ENCODE results near the gene IKBKE. TPM values are rescaled to one million over a fixed set of nuclear protein-coding genes. Genes with fewer than 3 reads are reported as not detected.

The IKBKE gene
- total RNA-seq, 2 donors from 2014 or later: 5.0 to 8.5 TPM

DNA sequence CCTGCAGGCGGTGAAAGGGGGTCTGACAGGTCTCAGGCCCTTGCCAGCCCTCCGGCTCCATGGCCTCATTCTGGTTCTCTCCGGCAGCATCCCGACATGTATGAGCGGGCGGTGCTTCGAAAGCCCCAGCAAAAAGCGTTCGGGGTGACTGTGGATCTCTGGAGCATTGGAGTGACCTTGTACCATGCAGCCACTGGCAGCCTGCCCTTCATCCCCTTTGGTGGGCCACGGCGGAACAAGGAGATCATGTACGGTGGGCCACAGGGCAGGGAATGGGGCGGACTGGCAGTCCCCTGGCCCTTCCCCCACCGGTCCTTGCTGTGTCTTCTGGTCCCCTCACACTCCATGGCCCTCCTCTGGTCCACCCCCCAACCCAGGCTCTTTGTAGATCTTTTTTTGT lies 6.3 kb downstream of the IKBKE start:
- DNase-seq: no peak
- no peak overlapping the region for H3K27ac Mint-ChIP-seq
- Histone ChIP-seq H3K4me1 (ENCODE audit: control insufficient read depth, insufficient read depth, low read length) (peaks cover 2% of the 10 kb centered on the region), H3K27ac (ENCODE audit: low read depth, low read length) (no peak overlapping the region), H3K27me3 (ENCODE audit: control insufficient read depth, insufficient read depth, low read length, poor library complexity, severe bottlenecking) (no peaks in the 10 kb centered on the region), H3K36me3 (ENCODE audit: control insufficient read depth, insufficient read depth, low read length) (no peaks in the 10 kb centered on the region), H3K4me3 (ENCODE audit: low read length) (no peak overlapping the region), H3K9me3 (ENCODE audit: control insufficient read depth, low read length) (no peaks in the 10 kb centered on the region), H3K9ac (ENCODE audit: extremely low read depth, low read length, poor library complexity, severe bottlenecking) (no peak overlapping the region)
- H3K9me3 Mint-ChIP-seq: no peaks in the 10 kb centered on the region
- peaks cover 21% of the 10 kb centered on the region for H3K4me1 Mint-ChIP-seq
- H3K27me3 Mint-ChIP-seq (ENCODE audit: insufficient read depth): no peaks in the 10 kb centered on the region
- TF ChIP-seq, protein P1, sequence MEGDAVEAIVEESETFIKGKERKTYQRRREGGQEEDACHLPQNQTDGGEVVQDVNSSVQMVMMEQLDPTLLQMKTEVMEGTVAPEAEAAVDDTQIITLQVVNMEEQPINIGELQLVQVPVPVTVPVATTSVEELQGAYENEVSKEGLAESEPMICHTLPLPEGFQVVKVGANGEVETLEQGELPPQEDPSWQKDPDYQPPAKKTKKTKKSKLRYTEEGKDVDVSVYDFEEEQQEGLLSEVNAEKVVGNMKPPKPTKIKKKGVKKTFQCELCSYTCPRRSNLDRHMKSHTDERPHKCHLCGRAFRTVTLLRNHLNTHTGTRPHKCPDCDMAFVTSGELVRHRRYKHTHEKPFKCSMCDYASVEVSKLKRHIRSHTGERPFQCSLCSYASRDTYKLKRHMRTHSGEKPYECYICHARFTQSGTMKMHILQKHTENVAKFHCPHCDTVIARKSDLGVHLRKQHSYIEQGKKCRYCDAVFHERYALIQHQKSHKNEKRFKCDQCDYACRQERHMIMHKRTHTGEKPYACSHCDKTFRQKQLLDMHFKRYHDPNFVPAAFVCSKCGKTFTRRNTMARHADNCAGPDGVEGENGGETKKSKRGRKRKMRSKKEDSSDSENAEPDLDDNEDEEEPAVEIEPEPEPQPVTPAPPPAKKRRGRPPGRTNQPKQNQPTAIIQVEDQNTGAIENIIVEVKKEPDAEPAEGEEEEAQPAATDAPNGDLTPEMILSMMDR (conservative IDR thresholded peaks at IDR 0.05): no peak
- peaks cover 36% of the 10 kb centered on the region for H3K36me3 Mint-ChIP-seq (ENCODE audit: low read depth)
- no peak overlapping the region for H3K4me3 Mint-ChIP-seq
- 93 to 97% methylated on average over 12 to 14 of the region's 14 CpGs for WGBS, 2 experiments (ENCODE audit: insufficient coverage in 1 of 2, insufficient read length in 1 of 2)

DNA sequence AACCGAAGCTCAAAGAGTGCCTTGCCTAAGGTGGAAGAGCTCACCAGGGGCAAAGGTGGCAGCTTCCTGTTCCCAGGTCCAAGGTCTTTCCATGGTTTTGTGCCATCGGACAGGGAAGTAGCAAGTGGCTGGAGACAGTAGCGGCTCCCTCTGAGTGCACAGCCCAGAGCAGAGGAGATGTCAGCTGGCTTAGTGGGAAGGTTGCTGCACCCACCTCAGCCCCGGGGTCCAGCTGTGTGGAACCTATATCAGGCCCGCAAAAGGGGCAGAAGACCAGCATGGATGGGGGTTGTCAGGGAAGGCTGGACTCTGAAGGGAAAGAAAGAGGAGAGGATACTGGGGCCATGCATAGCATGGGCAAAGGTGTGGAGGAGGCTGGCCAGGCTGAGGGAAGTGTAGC lies 6.8 kb downstream of the IKBKE start:
- no peaks in the 10 kb centered on the region for H3K9me3 ChIP-seq (ENCODE audit: control insufficient read depth, low read length)
- H3K27me3 ChIP-seq (ENCODE audit: control insufficient read depth, insufficient read depth, low read length, poor library complexity, severe bottlenecking): no peaks in the 10 kb centered on the region
- WGBS, 2 experiments (ENCODE audit: insufficient coverage in 1 of 2, insufficient read length in 1 of 2): 93% methylated on average over 2 to 5 of the region's 5 CpGs
- no peaks in the 10 kb centered on the region for H3K36me3 ChIP-seq (ENCODE audit: control insufficient read depth, insufficient read depth, low read length)
- DNase-seq: no peak
- H3K27ac ChIP-seq (ENCODE audit: low read depth, low read length): no peak overlapping the region
- Mint-ChIP-seq H3K4me3 (no peak overlapping the region), H3K27me3 (ENCODE audit: insufficient read depth) (no peaks in the 10 kb centered on the region), H3K9me3 (no peaks in the 10 kb centered on the region), H3K27ac (no peak overlapping the region), H3K4me1 (peaks cover 20% of the 10 kb centered on the region), H3K36me3 (ENCODE audit: low read depth) (peaks cover 36% of the 10 kb centered on the region)
- no peaks in the 10 kb centered on the region for H3K4me1 ChIP-seq (ENCODE audit: control insufficient read depth, insufficient read depth, low read length)
- no peak overlapping the region for H3K9ac ChIP-seq (ENCODE audit: extremely low read depth, low read length, poor library complexity, severe bottlenecking)
- no peak overlapping the region for H3K4me3 ChIP-seq (ENCODE audit: low read length)
- TF ChIP-seq, protein P1 (conservative IDR thresholded peaks at IDR 0.05): no peak

DNA sequence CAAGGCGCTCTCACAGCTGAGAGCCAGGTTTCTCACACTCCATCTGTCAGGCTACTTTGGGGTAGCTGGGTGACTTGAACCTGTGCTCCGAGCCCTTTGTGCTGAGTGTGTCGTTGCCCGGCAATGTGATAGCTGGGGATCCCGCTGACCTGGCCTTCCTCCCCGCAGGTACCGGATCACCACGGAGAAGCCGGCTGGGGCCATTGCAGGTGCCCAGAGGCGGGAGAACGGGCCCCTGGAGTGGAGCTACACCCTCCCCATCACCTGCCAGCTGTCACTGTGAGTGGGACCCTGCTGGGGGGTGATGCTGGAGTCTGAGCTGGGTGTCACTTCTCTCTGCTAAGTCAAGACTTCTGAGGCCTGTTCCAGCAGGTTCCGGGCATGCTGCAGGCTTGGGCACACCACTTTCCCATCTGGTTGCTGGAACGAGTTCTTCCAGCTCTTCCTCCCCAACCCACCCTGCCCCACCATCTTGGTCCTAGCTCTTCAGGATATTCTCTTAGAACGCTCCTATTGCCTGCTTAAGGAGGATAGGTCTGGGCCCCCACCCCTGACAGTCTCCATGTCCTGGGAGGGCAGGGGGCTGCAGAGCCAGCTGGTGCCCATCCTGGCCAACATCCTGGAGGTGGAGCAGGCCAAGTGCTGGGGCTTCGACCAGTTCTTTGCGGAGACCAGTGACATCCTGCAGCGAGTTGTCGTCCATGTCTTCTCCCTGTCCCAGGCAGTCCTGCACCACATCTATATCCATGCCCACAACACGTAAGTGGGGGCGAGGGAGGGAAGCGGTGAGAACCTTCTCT lies 7.5 kb downstream of the IKBKE start:
- no peaks in the 10 kb centered on the region for H3K9me3 Mint-ChIP-seq
- no peak overlapping the region for H3K27ac Mint-ChIP-seq

More for the DNA sequence above, 7.5 kb downstream of the IKBKE start:
- Mint-ChIP-seq H3K27me3 (ENCODE audit: insufficient read depth) (no peaks in the 10 kb centered on the region), H3K36me3 (ENCODE audit: low read depth) (peaks cover 36% of the 10 kb centered on the region), H3K4me3 (no peak overlapping the region), H3K4me1 (peaks cover 14% of the 10 kb centered on the region)
- Histone ChIP-seq H3K27me3 (ENCODE audit: control insufficient read depth, insufficient read depth, low read length, poor library complexity, severe bottlenecking) (no peaks in the 10 kb centered on the region), H3K36me3 (ENCODE audit: control insufficient read depth, insufficient read depth, low read length) (no peaks in the 10 kb centered on the region), H3K27ac (ENCODE audit: low read depth, low read length) (no peak overlapping the region), H3K9ac (ENCODE audit: extremely low read depth, low read length, poor library complexity, severe bottlenecking) (no peak overlapping the region), H3K4me1 (ENCODE audit: control insufficient read depth, insufficient read depth, low read length) (no peaks in the 10 kb centered on the region), H3K9me3 (ENCODE audit: control insufficient read depth, low read length) (no peaks in the 10 kb centered on the region), H3K4me3 (ENCODE audit: low read length) (no peak overlapping the region)
- no peak for DNase-seq
- TF ChIP-seq, protein P1 (conservative IDR thresholded peaks at IDR 0.05): no peak
- WGBS, 2 experiments (ENCODE audit: insufficient coverage in 1 of 2, insufficient read length in 1 of 2): 89 to 90% methylated on average over 7 to 21 of the region's 21 CpGs
